Heart left ventricle (tissue), 16 donors: Measurements from ENCODE around the gene RGS12. TPM values are rescaled to one million over a fixed set of nuclear protein-coding genes. Genes with fewer than 3 reads are reported as not detected.
A peak's percentile ranks its signal among the peaks of the same experiment; 100 is the strongest.

Experiments
- ATAC-seq, 4 donors: fragments of 200-7000 bp; cut with Tn5 transposase; one replicate each; pipeline ENCODE4 v1.9.1; 2020 to 2022; ENCODE audit warnings: moderate library complexity in 4 of 4, mild to moderate bottlenecking in 3 of 4, moderate number of reproducible peaks in 1 of 4
- DNase-seq, 5 donors: peaks; one replicate each; pipeline ENCODE4 v3.0.0-alpha.2; 2020
- H3K27ac ChIP-seq, 12 donors: fragments of 200-600 bp; sonication (generic) in 4 of 12; one replicate each; pipeline versions ENCODE4 v1.5.0 to v1.8.0; 2016 to 2022; ENCODE audit warnings: mild to moderate bottlenecking in 2 of 12
- H3K27me3 ChIP-seq, 9 donors: fragments of 200-600 bp; sonication (generic) in 2 of 9; one replicate each; pipeline versions ENCODE4 v1.5.1 to v1.8.0; 2016 to 2022; ENCODE audit warnings: mild to moderate bottlenecking in 3 of 9
- H3K36me3 ChIP-seq, 9 donors: fragments of 200-600 bp; sonication (generic) in 2 of 9; one replicate each; pipeline versions ENCODE4 v1.5.0 to v1.8.0; 2018 to 2022; ENCODE audit warnings: mild to moderate bottlenecking in 2 of 9
- H3K4me1 ChIP-seq, 12 donors: fragments of 200-600 bp; sonication (generic) in 4 of 12; one replicate each; pipeline versions ENCODE4 v1.5.0 to v1.8.0; 2016 to 2022; ENCODE audit warnings: mild to moderate bottlenecking in 3 of 12
- H3K4me3 ChIP-seq, 12 donors: fragments of 200-600 bp; sonication (generic) in 4 of 12; one replicate each; pipeline versions ENCODE4 v1.5.0 to v1.8.0; 2017 to 2022; ENCODE audit warnings: mild to moderate bottlenecking in 9 of 12, moderate library complexity in 4 of 12
- H3K9me3 ChIP-seq, 12 donors: fragments of 200-600 bp; sonication (generic) in 4 of 12; one replicate each; pipeline versions ENCODE4 v1.5.0 to v1.8.0; 2016 to 2022; ENCODE audit warnings: mild to moderate bottlenecking in 1 of 12
- POLR2A ChIP-seq, 2 donors: fragments of 450-650 bp; IDR thresholded peaks; one replicate each; pipeline ENCODE4 v1.6.1; 2017; ENCODE audit warnings: antibody characterized with exemption in 2 of 2, mild to moderate bottlenecking in 2 of 2, moderate library complexity in 2 of 2
- WGBS, 4 donors: extraction: QIAGEN DNeasy Blood & Tissue Kit in 2 of 4; methylation state at CpG; one replicate each; pipeline versions ENCODE4 v1.1.5 to v1.1.7; 2013 to 2018; 5-methylcytosine and 5-hydroxymethylcytosine counted together
- intact Hi-C, 10 donors: fragments of 100-400 bp; cut with DNase I; formaldehyde crosslinking; loops; one replicate each; pipeline versions ENCODE4 v1.11.1 to v1.14.2; 2022
- polyA plus RNA-seq, 2 donors: library from polyadenylated mRNA; stranded (reverse); fragments of 200-250 nt; gene quantifications; one replicate each; pipeline ENCODE4 v1.2.3, GENCODE V29; 2013
- total RNA-seq, 9 donors: library from RNA; depleted of rRNA in 2 of 9; stranded (reverse); fragments of >200 nt in 2 of 9; fragmentation: NEBNext Ultra II Directional in 3 of 9; extraction: Animal tissue kit (Norgen Biotek cat#: 25700) in 3 of 9; gene quantifications; one replicate each; pipeline versions ENCODE4 v1.1.0 to v1.2.4, GENCODE V29; 2016 to 2023
- TF ChIP-seq, protein P1 (sequence below), 12 donors: fragments of 200-600 bp; sonication (generic) in 4 of 12; IDR thresholded peaks; one replicate each; pipeline versions ENCODE4 v1.5.0 to v1.8.0; 2018 to 2022; ENCODE audit warnings: antibody characterized with exemption in 12 of 12, mild to moderate bottlenecking in 5 of 12
- donor health status: ischemic (EF 13 %, LVEDD 7.1; RV severe dilation, severe dysfunction).
- donor health status: healthy with polysubstance abuse.
- donor health status: DM: no; HTN: yes; CAD: no.
- donor health status: DM: no; HTN: no; CAD: no.
- donor health status: ischemic (EF 25% LVEDD 6.9; RV normal size, moderate dysfunction).
- donor health status: ischemic (EF 25% LVEDD 5.7; RV mildly dilated, moderate dysfunction).
- donor health status: healthy.
- donor health status: DM: yes; HTN: yes; CAD: no.
- donor health status: ischemic (EF 35%, LVEDD 5.7; RV mildly dilated, moderate dysfunction).
- donor health status: nonischemic (EF 11% LVEDD 7.7; RV severe dilation, severe dysfunction).
- donor health status: DM: yes; HTN: yes; CAD: no.
- donor health status: PGD.
- donor health status: ischemic (EF 29% LVEDD 5.4; RV normal size, mild dysfunction).
- donor health status: nonischemic (EF 23%, LVEDD 6.1; RV moderate dilation, normal function).

Gene RGS12
- total and polyA plus RNA-seq, 11 donors: 8.4 to 18.4 (median 13.9) TPM

DNA sequence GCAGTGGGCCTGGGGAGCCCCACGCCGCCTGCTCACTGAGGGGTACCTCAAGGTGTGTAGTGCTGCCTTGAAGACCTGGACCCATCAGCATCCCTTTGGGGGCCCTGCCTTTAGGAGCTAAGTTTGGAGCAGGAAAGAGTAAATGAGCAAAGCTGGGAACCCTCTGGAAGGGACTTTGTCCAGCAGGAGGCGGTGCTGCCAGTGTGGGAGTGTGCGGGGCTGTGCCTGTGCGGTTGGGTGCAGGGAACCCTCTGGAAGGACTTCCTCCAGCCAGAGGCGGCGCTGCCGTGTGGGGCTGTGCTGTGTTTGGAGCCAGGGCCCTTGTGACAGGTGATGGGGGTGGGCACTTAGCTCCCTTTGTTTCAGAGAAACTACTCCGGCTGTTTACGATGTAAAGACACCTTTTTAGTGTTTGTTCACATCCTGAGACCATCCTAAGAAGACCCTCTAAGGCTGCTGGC is 25.8 kb downstream of the RGS12 start:
- Histone ChIP-seq H3K36me3 (peaks cover 0 to 36% (median 20%) of the 10 kb centered on the region in 9 donors), H3K9me3 (no peaks in the 10 kb centered on the region), H3K27ac (no peak overlapping the region), H3K4me1 (peaks cover 0 to 38% (median 21%) of the 10 kb centered on the region in 12 donors), H3K27me3 (no peaks in the 10 kb centered on the region), H3K4me3 (no peak overlapping the region)
- 79 to 84% (median 82%) methylated on average over 9 to 10 of the region's 10 CpGs for WGBS, 4 donors
- DNase-seq (no peak), ATAC-seq (no peak)
- intact Hi-C loops: no loop called here
- TF ChIP-seq, protein P1, sequence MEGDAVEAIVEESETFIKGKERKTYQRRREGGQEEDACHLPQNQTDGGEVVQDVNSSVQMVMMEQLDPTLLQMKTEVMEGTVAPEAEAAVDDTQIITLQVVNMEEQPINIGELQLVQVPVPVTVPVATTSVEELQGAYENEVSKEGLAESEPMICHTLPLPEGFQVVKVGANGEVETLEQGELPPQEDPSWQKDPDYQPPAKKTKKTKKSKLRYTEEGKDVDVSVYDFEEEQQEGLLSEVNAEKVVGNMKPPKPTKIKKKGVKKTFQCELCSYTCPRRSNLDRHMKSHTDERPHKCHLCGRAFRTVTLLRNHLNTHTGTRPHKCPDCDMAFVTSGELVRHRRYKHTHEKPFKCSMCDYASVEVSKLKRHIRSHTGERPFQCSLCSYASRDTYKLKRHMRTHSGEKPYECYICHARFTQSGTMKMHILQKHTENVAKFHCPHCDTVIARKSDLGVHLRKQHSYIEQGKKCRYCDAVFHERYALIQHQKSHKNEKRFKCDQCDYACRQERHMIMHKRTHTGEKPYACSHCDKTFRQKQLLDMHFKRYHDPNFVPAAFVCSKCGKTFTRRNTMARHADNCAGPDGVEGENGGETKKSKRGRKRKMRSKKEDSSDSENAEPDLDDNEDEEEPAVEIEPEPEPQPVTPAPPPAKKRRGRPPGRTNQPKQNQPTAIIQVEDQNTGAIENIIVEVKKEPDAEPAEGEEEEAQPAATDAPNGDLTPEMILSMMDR (IDR thresholded peaks at IDR 0.05): peak in 3 of 12 donors; percentile 8 to 23 (median 20)
- no peak for TF ChIP-seq POLR2A (IDR thresholded peaks at IDR 0.05)

GRCh38 chr4:3320361-3321023 is 27.7 kb downstream of the RGS12 start:
- peak in 2 of 5 donors; percentile 56 to 61 for DNase-seq
- H3K9me3 ChIP-seq: peaks cover 0 to 3% (median 0%) of the 10 kb centered on the region in 12 donors
- intact Hi-C loops: no loop called here
- ATAC-seq: peak; percentile 60 to 74 (median 70)
- H3K27ac ChIP-seq: peak overlapping the region in 11 of 12 donors; percentile 40 to 76 (median 60)
- H3K4me3 ChIP-seq: no peak overlapping the region
- H3K27me3 ChIP-seq: no peaks in the 10 kb centered on the region
- WGBS, 4 donors: 44 to 63% (median 53%) methylated on average over 14 to 21 of the region's 21 CpGs
- peaks cover 0 to 36% (median 20%) of the 10 kb centered on the region in 9 donors for H3K36me3 ChIP-seq
- TF ChIP-seq, protein P1 (IDR thresholded peaks at IDR 0.05): no peak
- TF ChIP-seq POLR2A (IDR thresholded peaks at IDR 0.05): no peak
- H3K4me1 ChIP-seq: peaks cover 0 to 38% (median 21%) of the 10 kb centered on the region in 12 donors

DNA sequence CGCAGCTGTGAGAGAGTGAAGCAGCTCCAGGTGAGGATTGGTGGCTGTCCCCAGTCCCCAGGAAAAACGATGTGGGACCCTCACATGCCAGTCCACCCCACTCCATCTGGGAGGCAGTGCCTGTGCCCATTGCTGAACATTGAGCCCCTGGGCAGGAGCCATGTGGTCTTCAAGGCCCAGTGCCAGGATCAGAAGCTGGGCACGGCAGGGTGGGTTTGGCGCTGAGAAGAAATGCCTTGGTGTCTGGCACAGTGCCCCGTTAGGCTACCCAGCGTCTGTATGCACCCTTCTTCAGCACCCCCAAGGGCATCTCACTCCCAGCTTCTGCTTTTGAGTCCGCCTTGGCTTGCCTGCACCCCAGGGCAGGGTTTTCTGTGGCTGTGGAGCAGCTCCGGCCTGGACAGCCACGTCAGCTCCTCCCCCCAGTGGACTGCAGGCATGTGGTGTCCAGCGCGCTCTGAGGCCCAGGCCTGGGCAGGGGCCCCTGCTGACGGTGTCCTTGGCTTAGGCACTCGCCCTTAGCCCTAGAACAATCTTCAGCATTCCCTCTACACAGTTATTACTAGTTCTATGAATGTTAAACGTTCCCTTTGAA is 28.6 kb downstream of the RGS12 start:
- Histone ChIP-seq H3K36me3 (peaks cover 0 to 28% (median 17%) of the 10 kb centered on the region in 9 donors), H3K27ac (peak overlapping the region; percentile 25 to 76 (median 59)), H3K4me1 (peaks cover 0 to 38% (median 21%) of the 10 kb centered on the region in 12 donors), H3K4me3 (no peak overlapping the region), H3K27me3 (no peaks in the 10 kb centered on the region), H3K9me3 (peaks cover 0 to 5% (median 0%) of the 10 kb centered on the region in 12 donors)
- peak in 4 of 5 donors; percentile 40 to 77 (median 62) for DNase-seq
- peak; percentile 73 to 88 (median 82) for ATAC-seq
- TF ChIP-seq, protein P1 (IDR thresholded peaks at IDR 0.05): no peak
- TF ChIP-seq POLR2A (IDR thresholded peaks at IDR 0.05): no peak
- WGBS, 4 donors: 43 to 57% (median 49%) methylated on average over 13 to 14 of the region's 14 CpGs
- intact Hi-C loops: no loop called here

- intact Hi-C loops: no loop called here
- H3K27me3 ChIP-seq: no peaks in the 10 kb centered on the region
- WGBS, 4 donors: 63 to 76% (median 71%) methylated on average over 10 of the region's 10 CpGs
- H3K4me1 ChIP-seq: peaks cover 0 to 38% (median 21%) of the 10 kb centered on the region in 12 donors
- H3K4me3 ChIP-seq: no peak overlapping the region
- DNase-seq: peak in 1 of 5 donors; percentile 18
- peak overlapping the region in 11 of 12 donors; percentile 25 to 76 (median 60) for H3K27ac ChIP-seq
- no peak for TF ChIP-seq POLR2A (IDR thresholded peaks at IDR 0.05)
- TF ChIP-seq, protein P1 (IDR thresholded peaks at IDR 0.05): no peak
- peaks cover 0 to 21% (median 10%) of the 10 kb centered on the region in 9 donors for H3K36me3 ChIP-seq
- no peak for ATAC-seq
- H3K9me3 ChIP-seq: peaks cover 0 to 5% (median 0%) of the 10 kb centered on the region in 12 donors
Observed at GRCh38 chr4:3322059-3322550, 29.3 kb downstream of the RGS12 start.
